ENCODE measurements around the gene KRT7. TPM values are rescaled to one million over a fixed set of nuclear protein-coding genes. Genes with fewer than 3 reads are reported as not detected.

The KRT7 gene
- total and polyA plus RNA-seq, 9 of the 15 experiments (the other 6 are each of a cell fraction or from before 2014, with no cell fraction given) = 1.4 TPM; not detected in 8

GRCh38 chr12:52278575-52279421 is 45.8 kb downstream of the KRT7 start (continued):
- TF ChIP-seq SMC3 (conservative IDR thresholded peaks at IDR 0.05; ENCODE audit: insufficient read depth, low read depth, low read length) = peak; percentile 47
- TF ChIP-seq CXXC5 (CRISPR knock-in tag; IDR thresholded peaks at IDR 0.05) = peak; percentile 33
- TF ChIP-seq RBFOX2 (IDR thresholded peaks at IDR 0.05; ENCODE audit: low read depth, low read length) = peak; percentile 48
- no peak for TF ChIP-seq IRF9 (tag; IDR thresholded peaks at IDR 0.05)
- TF ChIP-seq RAD21 (CRISPR knock-in tag; conservative IDR thresholded peaks at IDR 0.05 in 1 of 2, IDR thresholded peaks at IDR 0.05 in 1 of 2) = peak; percentile 48 to 64
- TF ChIP-seq YY1 (IDR thresholded peaks at IDR 0.05; ENCODE audit: borderline replicate concordance in 1 of 3, control insufficient read depth in 1 of 3, extremely low read depth in 1 of 3, insufficient read depth in 3 of 3, insufficient read length in 1 of 3, insufficient replicate concordance in 2 of 3, low read depth in 1 of 3, low read length in 2 of 3) = peak in 1 of 3 experiments; percentile 17
- peak in 1 of 2 experiments; percentile 84; a peak in 3 of 4 replicates for TF ChIP-seq UBTF (IDR thresholded peaks at IDR 0.05; ENCODE audit: borderline replicate concordance in 1 of 2, low read depth in 2 of 2, low read length in 2 of 2)
- peak; percentile 70 for TF ChIP-seq REST (IDR thresholded peaks at IDR 0.05; ENCODE audit: borderline replicate concordance)
- no peak for TF ChIP-seq REST (CRISPR knock-in tag; IDR thresholded peaks at IDR 0.05; ENCODE audit: low read depth)
- no peak for TF ChIP-seq ZBTB12 (CRISPR knock-in tag; IDR thresholded peaks at IDR 0.05)
- no peak for TF ChIP-seq E2F3 (CRISPR knock-in tag; IDR thresholded peaks at IDR 0.05)
- TF ChIP-seq NRF1 (conservative IDR thresholded peaks at IDR 0.05 in 1 of 2, IDR thresholded peaks at IDR 0.05 in 1 of 2) = peak; percentile 32 to 57; a peak in 2 of 4 replicates

Data from K562 (cell line).